GM21515 (cell line): ENCODE measurements around the gene SYNE3.

Experiments
- ATAC-seq: cut with Tn5 transposase; IDR thresholded peaks from one replicate; pipeline ENCODE4 v1.9.1; 2021; ENCODE audit not compliant: unreplicated experiment

Gene SYNE3

DNA sequence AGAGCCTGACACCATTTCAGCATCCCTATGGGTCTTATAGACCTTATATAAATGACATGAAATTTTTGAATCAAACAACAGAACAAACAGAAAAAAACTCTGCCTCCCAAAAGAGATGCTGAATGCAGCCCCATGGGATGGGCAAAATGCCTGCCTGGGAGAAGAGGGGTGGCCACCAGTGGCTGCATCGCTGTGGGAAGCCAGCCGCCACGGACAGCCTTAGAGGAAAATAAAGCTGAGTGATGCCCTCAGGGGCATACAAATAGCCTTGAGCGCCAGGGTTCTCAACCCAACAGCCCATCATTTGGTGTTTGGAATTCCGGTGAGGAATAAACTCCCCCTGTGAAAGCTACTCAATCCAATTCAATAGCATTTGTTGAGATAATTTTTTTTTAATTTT lies 22.9 kb downstream of the SYNE3 start:
- ATAC-seq: no peak

DNA sequence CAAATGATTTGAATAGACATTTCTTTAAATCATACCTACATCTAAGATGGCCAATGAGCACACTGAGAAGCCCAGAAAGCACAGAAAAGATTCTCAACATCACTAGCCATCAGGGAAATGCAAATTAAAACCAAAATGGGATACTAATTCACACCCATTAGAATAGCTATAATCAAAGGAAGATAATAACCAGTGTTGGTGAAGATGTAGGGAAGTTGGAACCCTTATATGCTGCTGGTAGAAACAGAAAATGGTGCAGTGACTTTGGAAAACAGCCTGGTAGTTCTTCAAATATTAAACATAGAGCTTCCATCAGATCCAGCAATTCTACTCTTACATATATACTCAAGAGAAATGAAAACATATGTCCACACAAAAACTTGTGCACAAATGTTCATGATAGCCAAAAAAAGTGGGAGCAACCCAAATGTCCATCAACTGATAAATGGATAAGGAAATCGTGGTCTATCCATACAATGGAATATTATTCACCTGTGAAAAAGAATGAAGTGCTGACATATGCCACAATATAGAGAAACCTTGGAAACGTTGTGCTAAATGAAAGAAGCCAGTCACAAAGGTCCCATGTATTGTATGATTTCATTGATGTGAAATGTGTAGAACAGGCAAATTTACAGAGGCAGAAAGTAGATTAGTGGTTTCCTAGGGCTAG lies 24.4 kb downstream of the SYNE3 start:
- no peak for ATAC-seq

DNA sequence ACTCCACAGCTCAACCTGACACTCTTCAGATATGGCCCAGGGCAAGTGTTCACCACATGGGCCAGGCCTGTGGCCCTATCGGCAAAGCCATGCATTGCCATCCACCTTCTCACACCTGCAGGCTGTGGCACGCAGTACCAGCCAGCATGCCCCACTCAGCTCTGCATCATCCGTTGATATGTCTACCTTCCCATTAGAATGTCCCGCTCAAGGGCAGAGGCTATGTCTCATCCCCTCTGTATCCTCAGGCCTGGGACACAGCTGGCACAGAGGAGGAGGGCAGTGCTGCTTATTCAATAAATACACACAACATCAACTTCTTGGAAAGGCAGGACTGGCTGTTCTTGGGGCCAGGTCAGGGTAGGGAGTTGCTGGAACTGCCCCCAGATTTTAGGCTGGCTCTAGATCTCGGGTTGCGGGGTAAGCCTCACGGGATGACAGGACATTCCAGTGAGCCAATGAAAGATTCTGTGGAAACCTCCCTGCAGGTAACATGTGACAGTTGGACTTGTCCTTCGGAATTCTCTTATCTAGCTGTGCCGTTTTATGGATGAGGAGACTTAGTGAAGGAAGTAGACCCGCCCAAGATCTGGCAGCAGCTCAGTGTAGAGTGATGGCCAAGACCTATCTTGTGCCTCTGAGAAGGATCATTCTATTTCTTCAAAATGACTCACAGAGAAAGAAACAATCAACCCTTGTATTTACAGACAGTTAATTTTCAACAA lies 25.6 kb downstream of the SYNE3 start:
- ATAC-seq: no peak

DNA sequence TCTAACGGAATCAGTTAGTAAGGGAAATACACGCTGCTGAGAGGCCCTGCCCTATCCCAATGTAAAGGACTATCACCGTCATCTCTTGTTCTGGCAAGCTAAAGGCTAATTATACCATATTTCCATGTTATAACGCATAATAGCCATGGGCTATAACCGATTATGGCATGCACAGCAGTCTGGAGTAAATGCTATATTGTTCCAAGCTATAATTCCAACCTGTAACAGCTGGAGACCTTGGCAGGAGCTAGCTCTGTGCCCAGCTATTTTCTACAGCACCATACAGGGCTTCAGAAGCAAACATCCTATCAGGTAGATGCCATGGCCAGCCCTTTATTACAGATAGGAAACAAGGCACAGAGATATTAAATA lies 26.3 kb downstream of the SYNE3 start:
- no peak for ATAC-seq

DNA sequence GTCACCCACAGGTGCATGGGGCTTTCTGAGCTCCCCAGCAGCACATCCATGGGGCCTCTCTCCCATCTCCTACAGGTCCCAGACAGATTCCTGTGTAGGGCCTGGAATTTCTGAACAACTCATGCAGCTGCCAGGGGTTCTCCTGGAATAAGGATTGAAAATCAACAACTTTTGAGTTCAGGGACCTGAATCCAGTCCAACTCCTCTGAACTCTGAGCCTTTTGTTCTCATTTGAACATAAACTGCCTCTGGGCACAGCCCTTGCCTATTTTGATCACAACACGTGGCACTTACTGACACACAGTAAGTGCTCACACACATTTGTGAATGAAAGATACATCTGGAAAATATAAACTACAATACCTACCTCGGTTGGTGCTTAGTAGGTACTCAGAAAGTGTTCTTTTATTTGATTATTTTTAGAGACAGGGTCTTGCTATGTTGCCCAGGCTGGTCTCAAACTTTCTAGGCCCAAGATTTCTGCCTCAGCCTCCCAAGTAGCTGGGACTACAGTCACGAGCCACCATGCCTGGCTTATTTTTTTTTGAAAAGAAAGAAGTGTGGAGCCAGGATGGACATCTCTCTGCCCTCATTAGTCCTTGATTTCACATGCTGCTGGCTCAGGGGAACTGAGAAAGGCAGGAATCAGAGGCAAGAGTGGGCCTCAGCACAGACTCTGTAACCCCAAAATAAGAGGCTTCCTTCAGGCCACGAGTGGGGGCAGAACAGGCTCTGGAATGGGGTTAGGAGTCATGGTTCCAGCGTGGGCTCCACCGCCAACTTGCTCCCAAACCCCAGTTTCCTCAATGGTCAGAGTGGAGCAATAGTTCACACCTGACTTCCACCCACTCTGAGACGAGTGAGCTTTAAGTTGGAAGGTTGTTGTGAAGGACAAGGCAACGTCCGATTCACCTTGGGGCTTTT lies 27.0 kb downstream of the SYNE3 start:
- no peak for ATAC-seq

DNA sequence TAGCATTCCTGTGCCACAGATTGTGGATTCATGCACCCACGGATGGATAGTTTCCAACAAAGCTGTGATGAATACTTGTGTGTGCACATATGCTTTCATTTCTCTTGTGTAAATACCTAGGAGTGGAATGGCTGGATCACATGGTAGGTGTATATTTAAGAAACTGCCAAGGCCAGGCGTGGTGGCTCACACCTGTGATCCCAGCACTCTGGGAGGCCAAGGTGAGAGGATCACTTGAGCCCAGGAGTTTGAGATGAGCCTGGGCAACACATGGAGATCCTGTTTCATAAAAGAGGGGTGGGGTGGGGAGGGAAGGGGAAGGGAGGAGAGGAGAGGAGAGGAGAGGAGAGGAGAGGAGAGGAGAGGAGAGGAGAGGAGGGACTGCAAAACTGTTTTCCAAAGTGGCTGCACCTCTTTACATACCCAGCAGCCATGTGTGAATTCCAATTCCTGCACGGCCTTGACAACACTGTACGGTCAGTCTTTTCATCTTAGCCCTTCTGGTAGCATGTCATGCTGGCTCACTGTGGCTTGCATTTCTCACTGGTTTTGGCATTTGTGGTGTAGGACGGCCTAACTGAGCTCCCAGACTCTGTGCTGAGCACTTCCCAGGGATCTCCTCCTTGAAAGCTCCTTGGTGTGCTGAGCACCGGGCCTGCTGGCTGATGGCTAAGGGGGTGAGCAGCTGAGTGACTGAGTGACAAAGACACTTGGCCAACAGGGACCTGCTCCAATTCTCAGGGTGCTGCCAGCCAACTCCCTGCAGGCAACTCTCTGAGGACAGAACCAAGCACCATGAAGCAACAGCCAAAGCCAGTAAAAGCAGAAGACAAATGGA lies 27.9 kb downstream of the SYNE3 start:
- ATAC-seq: no peak

DNA sequence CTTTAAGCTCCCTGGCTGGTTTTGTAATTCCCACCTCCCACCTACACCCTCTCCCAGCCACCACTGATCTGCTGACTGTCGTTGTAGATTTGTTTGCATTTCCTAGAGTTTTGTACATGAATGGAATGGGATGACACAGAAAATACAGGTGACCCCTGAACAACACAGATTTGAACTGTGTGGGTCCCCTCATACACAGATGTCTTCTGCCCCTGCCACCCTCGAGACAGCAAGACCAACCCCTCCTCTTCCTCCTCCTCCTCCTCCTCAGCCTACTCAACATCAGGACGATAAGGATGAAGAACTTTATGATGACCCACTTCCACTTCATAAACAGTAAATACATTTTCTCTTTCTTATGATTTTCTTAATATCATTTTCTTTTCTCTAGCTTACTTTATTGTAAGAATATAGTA lies 28.8 kb downstream of the SYNE3 start:
- no peak for ATAC-seq

DNA sequence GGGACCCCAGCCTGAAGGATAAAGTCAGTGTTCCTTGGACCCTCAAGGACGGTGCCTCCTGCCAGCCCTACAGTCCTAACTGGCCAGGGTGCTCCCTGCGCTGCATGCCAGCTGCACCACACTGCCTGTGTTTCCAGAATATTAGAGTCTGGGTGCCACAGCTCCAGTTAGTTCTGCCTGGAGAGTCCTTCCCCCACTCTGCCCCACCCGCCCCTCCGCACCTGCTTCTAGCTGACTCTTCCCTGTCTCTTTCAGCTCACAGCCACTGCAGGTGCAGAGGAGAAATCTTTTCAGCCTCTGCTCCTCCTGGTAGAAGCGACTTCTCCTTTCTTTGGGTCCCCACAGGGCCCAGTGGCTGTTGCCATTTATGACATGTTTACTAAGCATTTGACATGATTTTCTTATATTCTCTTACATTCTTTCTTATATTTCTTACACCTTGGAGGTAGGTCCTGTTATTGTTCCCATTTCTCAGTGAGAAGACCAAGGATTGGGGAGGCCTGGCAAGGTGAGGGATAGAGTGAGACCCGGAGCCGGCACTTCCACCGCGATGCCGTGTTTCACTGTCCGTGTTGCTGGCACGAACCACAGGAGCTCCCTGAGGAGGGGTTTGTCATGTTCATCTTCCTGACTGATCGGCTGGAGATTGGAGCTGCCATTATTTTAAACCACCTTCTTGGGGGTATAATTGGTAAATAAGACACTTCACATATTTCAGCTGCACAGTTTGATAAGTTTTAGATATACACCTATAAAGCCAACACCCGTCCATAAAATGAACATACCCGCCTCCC lies 29.4 kb downstream of the SYNE3 start:
- ATAC-seq: no peak

DNA sequence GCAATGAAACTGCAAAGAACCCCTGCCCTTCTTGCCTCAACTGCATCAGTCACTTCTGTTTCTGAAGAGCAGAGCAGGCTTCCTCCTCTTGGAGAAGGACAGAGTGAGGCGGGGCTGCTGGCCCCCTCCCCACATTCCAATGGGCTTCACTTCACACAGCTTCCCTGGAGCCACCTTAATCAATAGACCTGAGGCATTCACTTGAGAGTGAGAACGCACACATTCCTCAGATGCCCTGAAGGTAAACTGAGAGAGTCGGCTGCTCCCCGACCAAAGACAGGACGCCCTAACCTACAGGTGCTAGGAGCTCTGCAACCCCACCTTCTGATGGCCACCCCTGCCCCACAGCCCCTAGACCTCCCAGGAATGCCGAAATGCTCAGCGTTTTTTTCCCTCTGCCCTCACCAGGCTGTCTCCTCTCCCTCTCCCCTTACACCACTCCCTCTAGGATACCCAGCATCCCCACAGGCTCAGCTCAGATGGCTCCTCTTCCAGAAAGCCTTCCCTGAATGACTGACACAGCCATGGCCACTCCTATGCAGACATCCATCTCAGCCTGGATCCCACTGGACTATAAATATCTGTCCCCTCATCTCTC lies 31.1 kb downstream of the SYNE3 start:
- no peak for ATAC-seq

DNA sequence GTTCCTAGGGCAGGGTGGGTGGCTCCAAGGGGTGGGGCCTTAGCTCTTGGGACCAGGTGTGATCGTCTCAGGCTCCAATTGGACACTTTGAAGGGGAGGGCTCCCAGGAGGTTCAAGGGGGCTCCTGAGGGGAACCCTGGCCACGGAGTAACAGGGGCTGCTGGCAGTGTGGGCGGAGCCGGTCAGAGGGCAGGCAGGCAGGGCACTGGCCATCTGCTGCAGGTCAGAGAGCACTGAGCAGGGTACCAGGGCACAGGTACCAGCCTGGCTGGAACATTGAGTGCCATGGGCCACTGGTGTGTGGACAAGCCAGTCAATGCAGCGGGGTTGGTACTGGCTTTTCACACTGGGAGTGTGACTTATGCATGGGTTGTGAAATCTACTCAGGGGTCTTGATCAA lies 32.2 kb downstream of the SYNE3 start:
- ATAC-seq: no peak

DNA sequence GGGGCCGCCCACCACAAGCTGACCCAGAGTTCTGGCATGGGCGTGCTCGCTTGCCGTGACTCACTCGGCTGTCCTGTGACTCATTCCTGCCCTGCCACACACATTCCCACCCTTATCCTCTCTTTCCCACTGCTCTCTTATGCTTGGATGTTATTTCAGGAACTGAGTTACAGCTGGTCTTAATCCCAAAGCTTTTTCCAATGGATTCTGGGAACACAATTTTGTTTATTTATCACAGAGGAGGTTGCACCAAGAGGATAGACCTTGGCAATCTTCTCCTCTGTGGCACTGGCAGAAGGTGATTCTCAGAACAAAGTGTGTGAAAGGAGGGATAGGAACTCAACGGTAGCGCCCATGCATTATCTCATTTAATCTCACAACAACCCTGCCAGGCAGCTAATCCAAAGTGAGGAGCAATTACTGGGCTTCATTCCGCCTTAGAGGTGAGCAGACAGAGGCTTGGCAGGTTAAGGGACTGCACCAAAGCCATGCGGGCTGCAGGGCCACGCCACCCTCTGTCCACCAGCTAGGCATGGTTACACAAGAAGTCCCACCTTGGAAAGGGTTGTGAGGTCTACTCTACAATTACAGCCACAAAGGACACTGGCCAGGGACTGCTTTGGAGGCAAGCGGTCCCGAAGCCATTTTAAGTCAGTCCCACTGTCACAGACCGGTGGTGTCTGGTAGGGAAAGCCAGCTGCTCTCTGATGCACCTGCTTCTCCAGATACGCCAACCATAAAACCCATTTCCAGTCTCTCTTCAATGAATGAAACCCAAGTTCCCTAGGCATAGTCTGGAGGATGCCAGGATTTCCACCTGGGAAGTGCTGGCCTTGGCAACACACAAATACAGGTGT lies 32.9 kb downstream of the SYNE3 start:
- no peak for ATAC-seq

DNA sequence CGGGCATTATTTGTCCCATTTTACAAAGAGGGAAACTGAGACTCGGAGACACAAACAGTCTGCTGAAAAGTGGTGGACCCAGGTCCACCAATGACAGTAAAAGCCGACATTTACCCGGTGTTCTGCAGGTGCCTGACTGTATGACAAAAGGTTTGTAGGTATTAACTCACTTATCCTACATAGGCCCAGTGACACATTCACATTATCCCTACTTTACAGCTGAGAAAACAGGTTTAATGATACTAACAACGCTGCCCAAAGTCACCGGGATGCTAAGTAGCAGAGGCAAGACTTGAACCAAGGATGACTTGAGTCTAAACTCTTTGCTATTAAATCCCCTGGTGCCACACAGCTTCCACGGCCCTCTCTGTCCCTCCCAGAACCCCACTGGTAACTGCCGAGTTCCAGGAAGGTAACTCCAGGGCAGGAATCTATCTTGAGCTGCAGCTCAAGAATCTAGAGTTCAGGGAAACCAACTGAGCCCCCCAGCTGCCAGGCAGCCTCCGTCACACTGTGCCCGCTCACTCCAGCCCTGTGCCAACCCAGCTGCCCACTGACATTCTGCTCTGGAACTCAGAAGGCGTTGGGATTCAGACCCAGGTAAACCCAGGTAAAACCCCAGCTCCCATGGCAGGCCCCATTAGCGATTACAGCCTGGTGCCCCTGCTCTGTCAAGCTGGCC lies 33.7 kb downstream of the SYNE3 start:
- ATAC-seq: no peak

DNA sequence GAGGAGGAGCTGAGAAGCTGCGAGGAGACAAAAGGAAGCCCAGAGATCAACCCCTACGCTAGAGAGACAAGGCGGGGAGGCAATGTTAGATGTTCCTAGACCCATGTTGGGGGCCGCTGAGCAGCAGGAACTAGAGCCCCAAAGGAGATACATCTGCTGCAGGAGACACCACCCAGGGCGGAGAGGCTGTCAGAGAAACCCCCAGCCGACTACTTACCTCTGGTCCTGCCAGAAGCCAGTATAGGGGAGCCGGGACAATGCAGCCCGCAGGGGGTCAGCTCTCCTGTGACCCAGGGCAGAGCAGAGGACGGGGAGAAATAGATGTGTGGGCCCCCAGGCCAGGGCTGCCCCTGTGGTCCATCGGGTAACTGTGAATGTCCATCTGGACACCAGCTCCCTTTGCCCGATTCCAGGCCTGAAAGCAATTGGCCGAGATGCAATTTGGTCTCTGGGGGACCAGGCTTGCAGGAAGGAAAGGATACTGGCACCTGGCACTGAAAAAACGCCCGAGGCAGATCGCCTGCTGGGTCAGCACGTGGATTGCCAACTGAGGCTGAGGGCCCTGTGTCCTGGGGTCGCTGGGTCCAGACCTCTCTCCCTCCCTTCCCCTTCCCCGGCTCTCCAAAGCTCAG lies 34.9 kb downstream of the SYNE3 start:
- no peak for ATAC-seq

DNA sequence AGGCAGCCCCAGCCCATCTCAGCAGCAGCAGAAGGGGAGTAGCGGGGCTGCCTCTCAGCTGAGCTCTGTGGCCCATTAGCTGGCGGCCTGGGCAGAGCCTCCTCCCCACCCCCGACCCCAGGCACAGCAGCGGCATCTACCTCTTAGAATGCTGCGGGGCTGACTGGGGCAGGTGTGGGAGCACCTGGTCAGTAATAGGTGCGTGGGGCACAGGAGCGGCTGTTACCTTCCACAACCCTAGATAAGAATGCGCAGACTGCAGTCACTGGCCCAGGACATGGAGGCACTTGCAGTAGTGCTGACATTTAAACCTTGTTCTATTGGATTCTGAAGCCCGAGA lies 35.6 kb downstream of the SYNE3 start:
- no peak for ATAC-seq

DNA sequence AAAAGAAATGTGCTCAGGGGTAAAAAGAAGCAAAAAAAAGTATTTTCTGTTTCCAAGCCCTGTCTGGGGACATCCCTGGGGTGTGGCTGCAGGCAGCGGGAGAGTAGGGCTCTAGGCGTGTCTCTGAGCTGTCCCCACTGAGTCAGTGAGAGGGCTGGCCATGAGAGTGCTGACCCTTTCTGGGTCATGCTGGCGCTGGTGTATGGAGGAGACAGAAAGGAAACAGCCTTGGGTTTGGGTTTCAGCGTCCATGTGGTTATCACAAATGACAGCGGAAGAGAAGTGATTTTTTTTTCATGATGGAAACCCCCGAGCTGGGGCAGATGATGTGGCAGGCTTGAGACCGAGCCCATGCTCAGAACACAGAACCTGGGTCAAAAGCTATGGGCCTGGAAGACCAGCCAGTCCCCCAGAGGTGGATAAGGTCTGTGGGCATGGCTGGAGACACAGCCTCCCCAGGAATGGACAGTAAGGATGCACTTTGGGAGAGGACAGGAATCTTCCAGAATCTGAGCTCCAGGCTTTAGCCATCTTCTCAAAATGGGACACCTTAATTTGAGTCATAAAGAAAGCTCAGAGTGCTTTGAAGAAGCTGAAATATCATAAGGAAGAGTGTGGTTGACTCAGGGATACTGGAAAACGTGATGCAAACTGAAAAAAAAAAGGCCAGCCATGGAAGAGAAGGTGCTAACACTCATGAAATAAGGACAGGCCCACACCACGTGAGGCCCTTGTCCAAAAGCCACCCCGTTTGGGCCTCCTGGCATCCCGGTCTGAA lies 36.2 kb downstream of the SYNE3 start:
- peak; percentile 49 for ATAC-seq

DNA sequence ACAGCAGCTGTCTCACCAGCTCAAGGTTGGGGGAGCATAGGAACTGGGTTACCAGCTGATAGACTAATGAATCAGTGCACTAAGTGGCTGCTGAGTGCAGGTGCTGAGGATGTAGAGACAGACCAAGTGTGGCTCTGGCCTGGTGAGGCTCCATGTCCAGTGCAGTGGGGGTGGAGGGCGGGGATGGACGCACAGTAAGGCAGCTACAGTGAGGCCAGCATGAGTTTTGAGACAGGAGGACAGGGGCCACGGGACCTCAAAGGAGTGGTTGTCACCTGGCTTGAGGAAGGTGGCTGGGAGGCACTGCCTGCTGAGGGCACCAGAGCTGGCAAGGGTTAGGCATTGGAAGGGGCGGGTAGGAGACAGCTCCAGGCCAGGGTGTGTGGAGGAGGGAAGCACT lies 37.0 kb downstream of the SYNE3 start:
- no peak for ATAC-seq

DNA sequence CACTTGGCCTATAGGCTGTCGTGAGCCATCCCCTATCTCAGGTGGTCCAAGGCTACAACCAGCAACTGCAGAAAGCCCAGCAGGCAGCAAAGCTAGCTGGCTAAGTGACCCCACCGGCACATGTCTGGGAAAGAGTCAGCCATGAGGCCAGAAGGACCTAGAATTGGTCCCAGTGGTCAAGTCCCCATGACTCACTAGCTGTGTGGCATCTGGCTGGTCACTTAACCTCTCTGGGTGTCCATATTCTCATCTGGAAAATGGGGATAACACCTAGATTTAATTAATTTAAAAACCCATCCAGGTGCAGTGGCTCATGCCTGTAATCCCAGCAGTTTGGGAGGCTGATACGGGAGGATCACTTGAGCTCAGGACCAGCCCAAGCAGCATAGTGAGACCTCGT lies 37.6 kb downstream of the SYNE3 start:
- no peak for ATAC-seq
